Hematopoietic multipotent progenitor cell treated with erythropoietin and hydrocortisone succinate and interleukin-3 and kit ligand, for 17 days (in vitro differentiated cells): ENCODE measurements around the gene KLHL29.

Experiments used
- DNase-seq: peaks from one replicate; pipeline ENCODE4 v3.0.0-alpha.2; 2015; ENCODE audit warnings: low spot score

KLHL29 gene

DNA sequence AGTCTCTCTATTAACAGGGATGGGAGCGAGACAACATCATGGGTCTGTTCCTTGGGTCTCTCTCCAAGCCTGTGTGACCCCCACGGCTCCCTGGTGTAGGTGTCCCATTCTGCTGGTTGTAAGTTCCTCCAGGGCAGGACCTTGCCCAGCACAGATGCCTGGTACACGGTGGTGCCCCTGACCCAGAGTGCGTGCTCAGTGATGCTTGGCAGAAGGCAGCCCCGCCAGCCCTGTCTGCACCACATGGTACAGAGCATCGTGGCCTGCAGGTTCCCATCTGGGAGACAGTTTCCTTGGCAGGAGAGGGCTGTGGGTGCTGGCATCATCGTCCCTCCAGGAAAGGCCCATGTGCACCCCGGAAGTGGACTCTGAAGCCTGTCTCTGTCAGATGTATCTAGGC lies 249.0 kb downstream of the KLHL29 start:
- no peak for DNase-seq

DNA sequence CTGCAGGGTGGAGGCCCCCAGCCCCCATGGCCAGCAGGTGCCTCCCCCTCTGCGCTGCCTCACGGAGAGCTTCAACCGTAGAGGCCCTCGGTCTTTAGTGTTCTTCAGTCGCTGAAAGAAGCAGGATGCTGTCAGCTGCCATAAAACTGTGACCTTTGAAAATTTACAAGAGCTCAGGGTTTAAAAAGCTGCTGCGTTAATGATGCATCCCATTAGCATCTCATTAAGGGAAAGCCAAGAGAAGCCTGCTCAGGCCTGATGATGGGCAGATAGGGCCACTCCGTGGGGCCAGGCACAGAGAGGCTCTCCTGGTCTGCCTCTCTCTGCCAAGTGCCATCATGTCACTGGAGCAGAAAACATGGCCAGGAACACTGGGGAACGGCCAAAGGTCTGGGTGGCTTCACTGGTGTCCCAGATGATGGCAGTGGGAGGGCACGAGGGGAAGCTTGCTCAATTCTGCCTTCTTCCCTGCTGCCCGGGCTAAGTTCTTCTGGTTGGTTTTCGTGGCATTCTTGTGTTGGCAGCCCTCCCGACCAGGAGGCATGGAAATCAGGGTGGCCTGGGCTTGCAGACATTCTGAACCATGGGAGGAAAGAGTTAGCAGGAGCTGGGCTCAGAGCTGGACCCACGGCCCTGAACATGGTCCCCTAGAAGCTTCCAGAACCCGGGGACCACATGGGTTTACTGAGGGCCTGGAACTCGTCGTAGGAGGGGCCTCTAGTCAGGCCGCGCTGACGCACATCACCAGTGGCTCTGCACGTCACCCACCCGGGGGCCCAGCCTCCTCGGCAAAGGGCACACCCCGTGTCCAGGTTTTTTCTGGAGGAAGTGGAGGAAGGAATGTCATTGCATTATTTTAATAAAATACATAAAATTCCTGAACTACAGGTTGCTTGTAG lies 250.7 kb downstream of the KLHL29 start:
- DNase-seq, result no peak

DNA sequence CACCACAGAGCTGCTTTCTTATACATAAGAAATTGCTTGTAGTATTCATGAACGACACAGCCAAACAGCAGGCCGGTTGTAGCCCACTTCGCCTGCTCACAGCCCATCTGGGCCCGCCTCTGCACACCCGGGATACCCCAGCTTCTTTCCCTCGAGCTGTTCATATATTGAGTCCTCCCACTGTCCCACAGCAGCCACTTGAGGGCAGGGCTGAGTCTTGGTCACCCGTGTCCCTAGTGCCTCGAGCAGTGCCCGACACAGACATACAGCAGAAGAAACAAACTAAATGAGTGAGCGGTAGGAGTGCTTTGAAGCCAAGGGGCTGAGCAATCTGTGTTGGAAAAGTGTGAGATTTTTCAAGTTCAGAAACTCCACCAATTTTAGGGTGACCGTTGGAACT lies 251.4 kb downstream of the KLHL29 start:
- no peak for DNase-seq

DNA sequence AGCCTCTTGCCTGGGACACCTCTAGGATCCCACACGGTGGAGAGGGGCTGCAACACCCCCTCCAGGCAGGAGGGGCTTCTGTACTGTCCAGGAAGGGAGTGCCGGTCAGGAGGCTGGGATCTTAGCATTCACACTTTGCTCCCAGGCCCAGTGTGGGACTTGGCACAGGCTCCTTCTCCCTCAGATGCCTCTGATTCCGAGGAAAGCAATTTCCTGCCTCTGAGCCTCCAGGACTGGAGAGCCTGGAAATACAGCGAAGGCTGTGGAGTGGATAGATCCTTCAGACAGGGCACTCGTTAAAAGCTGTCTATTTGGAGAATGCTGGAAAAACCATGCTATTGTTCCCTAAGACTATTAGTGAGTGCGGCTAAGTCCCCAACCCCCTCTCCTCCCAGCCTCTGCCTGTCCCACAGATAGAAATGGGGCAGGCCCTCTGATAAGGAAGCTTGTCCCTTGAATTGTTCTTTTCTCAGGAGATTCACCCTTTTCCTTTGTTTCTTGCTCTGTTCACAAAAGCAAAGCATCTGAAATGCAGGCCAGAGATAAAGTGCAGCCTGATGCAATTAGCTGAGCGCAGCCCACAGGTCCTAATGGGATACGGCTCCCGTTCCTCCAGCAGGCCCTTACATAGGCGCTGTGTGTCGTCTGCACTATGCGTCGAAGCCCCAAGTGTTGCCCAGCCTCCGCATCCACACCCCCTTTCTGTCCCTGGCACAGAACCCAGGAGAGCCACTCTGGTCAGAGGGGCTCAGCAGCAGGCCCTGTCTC lies 252.2 kb downstream of the KLHL29 start:
- DNase-seq, result no peak

DNA sequence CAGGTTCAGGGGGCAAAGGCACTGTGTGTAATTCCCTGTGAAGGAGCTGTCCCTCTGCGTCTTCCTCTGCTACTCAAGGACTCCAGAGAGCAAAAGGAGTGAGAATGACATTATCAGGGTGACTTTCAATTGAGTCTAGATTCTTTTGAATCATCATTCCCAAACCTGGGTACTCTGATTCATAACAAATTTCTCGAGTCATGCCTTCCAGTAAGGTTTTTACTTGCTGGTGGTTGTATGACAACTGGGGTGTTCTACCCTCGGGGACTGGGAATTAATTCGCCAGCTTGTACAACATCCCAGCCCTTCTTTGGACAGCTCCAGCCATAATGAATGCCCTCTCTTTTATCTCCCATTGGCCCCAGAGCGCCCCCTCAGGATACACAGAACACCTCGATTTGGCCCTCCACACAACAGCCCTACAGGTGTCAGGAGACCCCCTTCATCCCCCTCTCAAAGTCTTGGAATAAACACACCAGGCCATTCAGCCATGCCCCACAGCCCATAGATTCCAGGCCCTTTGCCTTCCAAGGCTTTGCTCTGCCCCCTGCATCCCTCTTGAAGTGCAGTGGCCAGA lies 254.5 kb downstream of the KLHL29 start:
- DNase-seq, result no peak

DNA sequence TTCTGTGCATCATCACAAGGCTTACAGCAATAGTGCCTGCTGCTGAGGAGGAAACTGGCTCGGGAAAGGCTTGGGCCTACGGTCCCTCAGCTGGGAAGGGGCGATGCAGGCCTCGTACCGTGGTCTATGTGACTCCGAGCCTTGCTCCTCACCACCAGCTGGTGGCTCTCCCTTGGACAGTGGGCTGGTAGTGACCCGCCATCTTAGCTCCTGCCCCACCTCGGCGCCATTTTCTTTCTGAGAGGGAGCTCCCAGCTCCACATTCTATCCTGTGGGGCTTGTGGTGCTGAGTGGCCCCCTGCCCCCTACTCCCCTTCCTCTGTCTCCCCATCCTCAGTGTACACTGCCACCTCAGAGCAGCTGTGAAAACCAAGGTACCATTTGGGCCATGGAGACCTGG lies 255.7 kb downstream of the KLHL29 start:
- DNase-seq, result no peak

DNA sequence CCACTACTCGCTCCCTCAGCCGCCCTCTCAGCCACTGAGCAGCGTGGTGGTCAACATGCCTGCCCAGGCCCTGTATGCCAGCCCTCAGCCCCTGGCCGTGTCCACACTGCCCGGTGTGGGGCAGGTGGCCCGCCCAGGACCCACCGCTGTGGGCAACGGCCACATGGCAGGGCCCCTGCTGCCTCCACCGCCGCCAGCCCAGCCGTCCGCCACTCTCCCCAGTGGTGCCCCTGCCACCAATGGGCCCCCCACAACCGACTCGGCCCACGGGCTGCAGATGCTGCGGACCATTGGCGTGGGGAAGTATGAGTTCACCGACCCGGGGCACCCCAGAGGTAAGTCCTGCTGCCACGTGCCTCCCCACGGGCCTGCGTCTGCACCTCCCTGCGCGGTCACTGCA lies 257.5 kb downstream of the KLHL29 start:
- DNase-seq, result no peak

DNA sequence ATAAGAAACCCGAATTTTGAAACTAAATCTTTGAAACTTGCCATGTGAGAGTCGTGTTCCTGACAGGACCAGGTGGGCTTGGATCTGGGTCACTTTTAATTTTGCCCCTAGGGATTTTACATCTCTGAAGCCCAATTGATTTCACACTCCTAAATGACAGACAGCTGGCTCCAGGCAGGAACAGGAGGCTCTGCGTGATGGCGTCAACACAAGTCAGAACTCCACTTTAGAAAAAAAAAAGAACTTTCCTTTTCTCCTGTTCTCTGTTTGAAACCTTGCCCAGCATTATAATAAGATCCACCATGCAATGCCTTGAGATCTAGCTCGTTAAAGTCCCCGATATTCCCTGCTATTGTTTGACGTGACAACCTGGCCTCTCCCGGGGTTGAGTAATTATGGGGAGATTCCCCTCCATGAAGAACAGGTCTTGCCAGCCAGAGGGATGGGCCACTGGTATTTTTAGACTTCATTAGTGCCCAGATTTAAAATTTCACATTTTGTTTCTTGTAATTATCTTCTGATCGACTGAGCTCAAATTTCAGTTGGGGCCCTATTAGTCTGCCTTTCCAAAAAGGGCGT lies 260.3 kb downstream of the KLHL29 start:
- DNase-seq, result no peak

DNA sequence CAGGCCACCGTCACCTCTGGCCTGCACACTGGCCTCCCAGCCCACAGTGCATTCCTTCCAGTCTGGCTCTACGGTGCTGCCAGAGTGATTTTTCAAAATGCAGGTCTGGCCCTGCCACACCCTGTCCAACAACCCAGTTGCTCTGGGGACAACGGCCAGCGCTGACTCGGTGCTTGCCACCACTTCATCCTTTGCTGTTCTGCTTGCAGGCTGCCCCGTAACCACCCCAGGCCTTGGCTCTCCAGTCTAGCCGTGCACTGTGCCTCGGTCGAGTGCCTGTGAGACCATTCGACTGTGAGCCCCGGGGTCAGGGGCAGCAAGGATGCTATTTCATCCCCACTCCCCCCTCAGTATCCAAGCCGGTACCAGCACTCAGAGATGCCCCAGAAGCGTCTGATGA lies 262.6 kb downstream of the KLHL29 start:
- DNase-seq, result no peak

DNA sequence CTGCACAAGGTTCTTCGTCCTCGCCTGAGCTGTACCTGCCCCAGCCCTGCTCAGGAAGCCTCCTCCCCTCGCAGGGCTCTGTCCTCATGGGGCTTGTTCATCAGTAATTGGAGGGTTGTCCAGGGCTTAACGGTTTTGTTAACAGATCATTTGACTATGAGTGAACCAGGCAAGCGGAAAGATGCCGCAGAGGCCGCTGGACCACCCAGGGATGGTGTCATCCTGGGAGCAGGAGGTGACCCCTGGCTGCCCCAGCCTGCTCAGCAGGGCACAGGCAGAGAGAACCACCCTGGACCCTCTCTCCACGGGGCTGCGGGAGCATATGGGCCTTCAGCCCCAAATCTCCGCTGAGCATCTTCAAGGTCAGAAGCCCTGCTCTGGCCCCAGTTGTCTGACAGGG lies 264.3 kb downstream of the KLHL29 start:
- no peak for DNase-seq

DNA sequence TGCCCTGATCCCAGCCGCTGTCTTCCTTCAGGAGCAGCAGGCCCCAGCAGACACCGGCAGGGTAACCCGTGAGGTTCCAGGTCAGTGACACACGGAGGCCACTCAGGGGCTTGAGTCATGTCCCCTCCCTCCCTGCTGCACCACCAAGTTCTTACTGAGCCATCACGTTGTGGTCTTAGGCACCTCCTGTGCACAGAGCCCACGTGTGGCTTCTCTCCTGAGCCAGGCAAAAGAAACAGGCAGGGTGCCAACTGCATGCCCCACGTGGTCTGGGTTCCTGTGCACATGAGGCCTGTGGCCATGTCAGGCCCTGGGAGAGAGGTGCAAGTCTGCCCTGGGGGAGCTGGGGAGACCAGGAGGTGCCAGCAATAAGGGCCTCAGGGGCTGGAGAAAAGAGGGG lies 264.8 kb downstream of the KLHL29 start:
- no peak for DNase-seq

DNA sequence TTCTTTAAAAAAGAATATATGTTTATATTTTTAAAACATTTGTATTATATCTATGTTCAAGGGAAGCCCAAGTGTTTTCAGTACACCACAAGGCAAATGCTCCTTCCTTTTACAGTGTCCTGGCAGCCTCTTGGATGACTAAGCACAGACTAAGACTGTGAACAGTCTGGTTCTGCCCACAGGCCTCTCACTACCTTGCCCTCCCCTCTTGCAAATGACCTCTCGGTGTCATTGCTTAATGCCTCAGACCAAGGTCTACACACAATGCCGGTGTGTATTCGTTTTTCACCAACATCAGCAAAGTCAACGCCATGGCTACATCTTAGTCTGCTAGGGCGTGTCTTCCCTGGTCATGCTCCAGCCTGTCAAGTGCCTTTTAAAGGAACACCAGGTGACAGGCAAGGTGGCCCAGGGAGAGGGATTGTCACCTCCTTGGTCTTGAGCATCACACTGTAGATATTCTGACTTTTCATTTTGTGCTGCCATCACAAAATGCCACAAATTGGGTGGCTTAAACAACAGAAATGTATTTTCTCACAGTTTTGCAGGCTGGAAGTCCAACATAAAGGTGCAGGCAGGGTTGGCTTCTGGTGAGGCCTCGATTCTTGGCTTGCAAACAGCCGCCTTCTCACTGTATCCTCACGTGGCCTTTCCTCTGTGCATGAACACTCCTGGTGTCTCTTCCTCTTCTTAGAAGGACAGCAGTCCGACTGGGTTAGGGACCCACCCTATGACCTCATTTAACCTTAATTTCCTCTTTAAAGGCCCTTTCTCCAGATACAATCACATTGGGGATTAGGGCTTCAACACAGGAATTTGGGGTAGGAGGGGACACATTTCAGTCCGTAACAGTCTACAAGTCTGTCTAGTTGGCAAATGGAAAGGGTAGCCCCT lies 266.5 kb downstream of the KLHL29 start:
- no peak for DNase-seq

DNA sequence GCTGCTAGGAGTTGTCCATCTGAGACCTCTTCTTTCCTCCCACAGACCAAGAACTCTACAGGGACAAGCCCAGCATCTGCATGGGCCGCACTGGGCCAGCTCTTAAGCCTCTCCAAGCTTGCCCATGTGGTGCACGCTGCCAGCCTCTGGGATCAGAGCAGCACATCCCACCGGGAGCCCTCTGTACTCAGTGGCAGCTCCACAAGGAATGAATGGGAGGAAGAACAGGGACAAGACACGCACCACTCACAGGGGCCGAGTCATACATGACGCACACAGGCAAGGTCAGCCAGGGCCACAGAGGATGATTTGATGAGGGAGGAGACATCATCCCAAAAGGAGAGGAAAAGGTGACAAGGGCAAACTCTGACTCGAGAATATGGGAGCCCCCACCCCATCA lies 268.3 kb downstream of the KLHL29 start:
- DNase-seq, result no peak

DNA sequence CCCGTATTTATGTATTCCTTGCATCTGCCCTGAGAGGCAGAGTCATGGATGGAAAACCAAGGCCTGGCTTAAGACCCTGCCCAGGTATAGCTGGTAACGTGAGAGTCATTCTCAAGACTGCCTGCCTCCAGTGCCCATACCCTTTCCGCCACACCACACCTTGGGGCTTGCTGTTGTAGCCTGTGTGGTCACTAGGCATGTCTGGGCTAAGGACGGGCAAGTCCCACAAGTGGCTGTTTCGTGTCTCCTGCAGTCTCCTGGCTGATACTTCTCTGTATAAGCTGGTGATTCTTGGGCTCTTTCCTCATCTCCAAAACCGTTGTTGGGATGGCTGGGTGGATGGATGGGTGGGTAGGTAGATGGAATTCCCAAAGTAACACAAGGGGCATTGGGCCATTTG lies 269.8 kb downstream of the KLHL29 start:
- DNase-seq, result no peak

DNA sequence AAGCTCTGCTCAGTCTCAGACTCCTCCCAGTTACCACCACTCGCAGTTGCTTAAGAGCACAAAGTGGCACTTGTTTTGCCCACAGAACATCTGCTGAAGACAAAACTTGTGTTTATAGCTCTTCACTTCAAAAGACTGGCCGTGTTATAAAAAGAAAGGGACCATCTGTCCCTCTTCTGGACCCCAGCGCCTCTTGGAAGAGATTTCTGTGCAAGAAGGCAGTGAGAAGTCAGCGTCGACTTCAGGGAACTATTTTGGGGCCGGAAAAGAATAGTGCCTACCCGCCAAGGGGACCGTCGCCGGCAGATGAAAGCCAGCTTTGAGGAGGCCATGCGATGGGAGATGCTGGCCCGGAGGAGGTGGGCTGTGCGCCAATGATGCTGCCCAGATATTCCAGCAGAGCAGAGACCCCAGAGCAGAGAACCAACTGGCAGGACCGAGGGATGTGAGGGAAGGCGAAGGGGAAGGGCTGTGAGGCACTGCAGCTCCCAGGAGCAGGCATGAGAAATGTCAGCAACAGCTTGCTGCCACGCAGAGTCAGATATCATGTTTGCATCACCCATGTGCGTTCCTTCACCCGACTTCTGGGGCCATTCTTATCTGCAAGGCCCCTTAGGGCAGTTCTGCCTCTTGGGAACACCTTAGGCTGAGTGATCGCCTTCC lies 271.1 kb downstream of the KLHL29 start:
- no peak for DNase-seq

DNA sequence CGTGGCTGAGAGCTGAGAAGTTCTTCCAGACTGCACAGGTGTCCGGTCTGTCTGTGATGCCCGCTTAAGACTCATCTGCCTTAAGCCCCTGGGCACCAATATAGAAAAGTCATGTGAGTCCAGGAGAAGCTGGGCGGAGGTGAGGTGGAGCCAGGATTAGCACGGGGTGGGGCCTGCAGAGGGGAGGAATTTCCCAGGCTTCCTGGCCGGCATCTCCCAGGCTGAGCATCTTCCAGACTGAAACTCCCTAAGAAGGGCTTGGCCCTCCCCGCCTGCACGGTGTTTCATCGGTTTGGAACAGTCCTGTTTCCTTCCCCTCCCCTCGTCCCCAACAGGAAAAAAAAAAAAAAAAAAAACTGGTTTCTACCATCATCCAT lies 271.6 kb downstream of the KLHL29 start:
- DNase-seq, result no peak

DNA sequence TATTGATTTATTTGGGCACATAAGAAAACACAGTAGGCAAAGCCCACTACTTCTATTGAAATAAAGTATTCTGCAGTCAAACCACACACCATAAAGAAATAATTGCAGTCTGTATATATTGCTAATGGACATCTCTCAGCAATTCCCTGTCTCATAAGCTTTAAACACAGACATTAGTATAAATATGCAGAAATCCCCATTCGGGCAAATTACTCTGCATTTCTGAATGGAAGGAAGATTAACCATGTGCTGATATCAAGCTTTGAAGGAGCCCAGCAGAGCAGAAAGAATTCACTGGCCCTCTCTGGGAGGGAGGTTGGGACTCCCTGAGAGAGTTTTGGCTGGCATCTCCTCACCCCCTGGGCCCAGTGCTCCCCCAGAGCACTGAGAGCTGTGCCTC lies 272.4 kb downstream of the KLHL29 start:
- DNase-seq, result no peak

DNA sequence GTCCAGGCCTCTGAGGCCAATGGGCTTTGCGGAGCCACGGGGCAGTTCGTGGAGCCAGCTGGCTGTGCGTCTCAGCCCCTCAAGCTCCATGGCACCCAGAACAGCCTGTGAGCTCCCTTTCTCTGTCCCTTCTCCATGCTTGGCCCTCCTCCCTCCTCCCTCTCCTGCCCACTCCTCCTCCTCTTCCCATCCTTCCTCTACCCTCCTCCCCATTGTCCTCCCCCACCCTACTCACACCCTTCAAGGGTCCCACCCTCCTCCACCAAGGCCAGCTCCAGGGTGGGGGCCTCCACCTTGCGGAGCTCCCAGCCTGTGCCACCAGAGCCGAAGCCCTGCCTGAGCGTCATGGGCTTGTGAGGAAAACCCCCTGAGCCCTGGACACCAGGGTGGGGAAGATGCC lies 273.0 kb downstream of the KLHL29 start:
- DNase-seq, result no peak

DNA sequence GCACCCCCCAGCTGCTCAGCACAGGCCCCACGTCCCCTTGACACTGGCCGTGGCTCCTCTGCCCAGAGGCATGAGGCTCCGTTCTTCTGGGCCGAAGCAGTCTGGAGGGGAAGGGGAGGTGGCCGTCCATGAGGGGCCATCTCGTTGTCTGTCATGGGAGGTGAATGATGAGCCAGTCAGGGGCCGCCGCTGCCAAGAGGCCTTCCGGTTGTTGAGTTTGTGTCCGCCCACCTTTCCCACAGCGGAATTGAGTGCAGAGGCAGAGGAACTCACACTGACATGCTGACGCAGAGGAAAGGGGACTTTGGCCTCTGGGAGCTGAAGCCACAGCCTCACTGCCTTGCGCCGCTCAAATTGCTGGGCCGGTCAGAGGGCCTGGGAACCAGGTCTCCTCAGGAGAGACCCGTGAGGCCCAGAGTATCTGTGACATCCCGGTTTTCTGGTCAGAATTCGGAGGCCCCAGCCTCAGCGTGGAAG lies 273.5 kb downstream of the KLHL29 start:
- DNase-seq, result no peak

DNA sequence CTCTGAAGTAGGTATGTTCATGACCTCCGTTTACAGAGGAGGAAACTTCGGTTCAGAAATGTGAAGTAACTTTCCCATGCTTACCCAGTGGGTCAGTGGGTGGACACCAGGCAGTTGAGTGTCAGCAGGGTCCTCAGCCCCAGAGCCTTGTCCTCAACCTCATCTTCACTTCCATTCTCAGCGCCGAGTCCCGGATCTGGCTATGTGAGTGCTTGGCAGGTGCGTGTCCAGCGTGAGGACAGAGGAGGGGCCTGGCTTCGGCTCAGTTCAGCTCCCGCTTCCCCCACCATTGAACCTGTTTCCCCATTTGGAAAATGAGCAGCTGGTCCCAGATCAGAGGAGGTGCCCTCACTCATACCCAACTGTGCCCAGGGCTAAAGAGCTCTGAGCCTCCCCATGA lies 274.3 kb downstream of the KLHL29 start:
- no peak for DNase-seq

DNA sequence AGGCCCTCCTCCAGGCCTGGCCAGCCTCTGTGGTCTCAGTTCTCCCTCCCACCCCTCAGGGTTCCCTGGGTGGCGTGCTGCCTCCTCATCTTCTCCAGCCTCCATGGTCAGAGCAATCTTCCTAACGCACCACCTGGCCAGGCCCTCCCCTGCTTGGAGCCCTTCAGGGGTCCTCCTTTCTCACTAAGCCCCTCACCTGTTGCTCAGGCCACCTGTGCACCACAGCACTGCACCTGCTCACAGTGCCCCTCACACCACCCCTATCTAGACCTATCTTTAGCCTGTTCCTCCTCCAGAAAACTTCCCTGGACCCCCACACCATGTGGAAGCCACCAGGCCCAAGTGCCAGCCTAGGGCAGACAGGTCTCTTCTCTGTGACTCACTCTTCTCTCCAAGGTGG lies 274.8 kb downstream of the KLHL29 start:
- no peak for DNase-seq
